HepG2 (cell line): Measurements from ENCODE around the gene ZNF541. TPM values are rescaled to one million over a fixed set of nuclear protein-coding genes. Genes with fewer than 3 reads are reported as not detected.

Experiments
- JDP2 ChIP-seq: sonication (generic); formaldehyde crosslinking; IDR thresholded peaks from 2 replicates; pipeline ENCODE4 v1.8.1; 2022; ENCODE audit warnings: missing genetic modification reagents, borderline replicate concordance
- KDM2A ChIP-seq: sonication (generic); formaldehyde crosslinking; IDR thresholded peaks from 2 replicates; pipeline ENCODE4 v1.4.0; 2020; ENCODE audit warnings: low read depth, missing genetic modification reagents, borderline replicate concordance
- PHF5A ChIP-seq: IDR thresholded peaks from one replicate; pipeline ENCODE4 v1.6.1; 2018; ENCODE audit warnings: low read depth, missing genetic modification reagents; ENCODE audit not compliant: unreplicated experiment
- STAT5B ChIP-seq: sonication (generic); formaldehyde crosslinking; IDR thresholded peaks from 2 replicates; pipeline ENCODE4 v1.4.0; 2020; ENCODE audit warnings: missing genetic modification reagents
- TBL1XR1 ChIP-seq: fragments of 150-350 bp; IDR thresholded peaks from 2 replicates; pipeline ENCODE4 v1.6.1; 2014; ENCODE audit warnings: borderline replicate concordance, low read length; ENCODE audit not compliant: partially characterized antibody
- TBX2 ChIP-seq: sonication (generic); formaldehyde crosslinking; IDR thresholded peaks from 2 replicates; pipeline ENCODE4 v1.5.0; 2020; ENCODE audit warnings: missing genetic modification reagents, mild to moderate bottlenecking, borderline replicate concordance
- ZSCAN25 ChIP-seq: sonication (generic); formaldehyde crosslinking; IDR thresholded peaks from 2 replicates; pipeline ENCODE4 v1.8.0; 2022; ENCODE audit warnings: mild to moderate bottlenecking, missing genetic modification reagents
- ZSCAN29 ChIP-seq: sonication (generic); formaldehyde crosslinking; conservative IDR thresholded peaks from 2 replicates; pipeline ENCODE4 v1.4.0; 2020; ENCODE audit warnings: mild to moderate bottlenecking, missing genetic modification reagents
- polyA plus RNA-seq, 8 experiments: library from polyadenylated mRNA; depleted of rRNA in 3 of 8; stranded (reverse) in 7 of 8; unstranded in 1 of 8; fragments of >200 nt; fragmentation: Illumina TruSeq in 4 of 8; extraction: Trizol in 4 of 8; gene quantifications; 2 replicates each; pipeline versions ENCODE4 v1.2.1 to v1.2.3, GENCODE V29; 2011 to 2016; ENCODE audit warnings: low read depth in 4 of 8, missing spikeins in 1 of 8, mixed read lengths in 1 of 8; ENCODE audit not compliant: insufficient read depth in 1 of 8
- total RNA-seq, 5 experiments: library from RNA; depleted of rRNA; stranded (reverse); fragments of >200 nt; fragmentation: Illumina TruSeq; extraction: Trizol; gene quantifications; 2 replicates each; pipeline ENCODE4 v1.2.3, GENCODE V29; 2016; ENCODE audit warnings: low read depth in 1 of 5
- TF ChIP-seq, protein P1 (sequence below), 2 experiments: sonication (generic) in 1 of 2; formaldehyde crosslinking in 1 of 2; IDR thresholded peaks; 2 replicates each; pipeline versions ENCODE4 v1.4.0 to v1.6.1; 2016 to 2020; ENCODE audit warnings: borderline replicate concordance in 1 of 2, low read depth in 1 of 2, mild to moderate bottlenecking in 1 of 2, missing genetic modification reagents in 1 of 2
- TF ChIP-seq, protein P2 (sequence below): sonication (generic); formaldehyde crosslinking; IDR thresholded peaks from 2 replicates; pipeline ENCODE4 v1.5.0; 2020; ENCODE audit warnings: missing genetic modification reagents, mild to moderate bottlenecking, borderline replicate concordance
- TF ChIP-seq, protein P3 (sequence below): sonication (generic); formaldehyde crosslinking; IDR thresholded peaks from 2 replicates; pipeline ENCODE4 v1.4.0; 2020; ENCODE audit warnings: mild to moderate bottlenecking, missing genetic modification reagents
- TF ChIP-seq, protein P4 (sequence below): sonication (generic); formaldehyde crosslinking; IDR thresholded peaks from 2 replicates; pipeline ENCODE4 v1.4.0; 2020; ENCODE audit warnings: missing genetic modification reagents, mild to moderate bottlenecking, borderline replicate concordance
- TF ChIP-seq, protein P5 (sequence below): IDR thresholded peaks from 2 replicates; pipeline ENCODE4 v1.6.1; 2012; ENCODE audit warnings: inconsistent platforms
- TF ChIP-seq, protein P6 (sequence below): sonication (generic); formaldehyde crosslinking; IDR thresholded peaks from 2 replicates; pipeline ENCODE4 v1.4.0; 2020; ENCODE audit warnings: missing genetic modification reagents

The ZNF541 gene
- total and polyA plus RNA-seq, 2 of the 13 experiments (the other 11 are each of a cell fraction or from before 2014, with no cell fraction given) = 0.03 to 0.04 TPM

DNA sequence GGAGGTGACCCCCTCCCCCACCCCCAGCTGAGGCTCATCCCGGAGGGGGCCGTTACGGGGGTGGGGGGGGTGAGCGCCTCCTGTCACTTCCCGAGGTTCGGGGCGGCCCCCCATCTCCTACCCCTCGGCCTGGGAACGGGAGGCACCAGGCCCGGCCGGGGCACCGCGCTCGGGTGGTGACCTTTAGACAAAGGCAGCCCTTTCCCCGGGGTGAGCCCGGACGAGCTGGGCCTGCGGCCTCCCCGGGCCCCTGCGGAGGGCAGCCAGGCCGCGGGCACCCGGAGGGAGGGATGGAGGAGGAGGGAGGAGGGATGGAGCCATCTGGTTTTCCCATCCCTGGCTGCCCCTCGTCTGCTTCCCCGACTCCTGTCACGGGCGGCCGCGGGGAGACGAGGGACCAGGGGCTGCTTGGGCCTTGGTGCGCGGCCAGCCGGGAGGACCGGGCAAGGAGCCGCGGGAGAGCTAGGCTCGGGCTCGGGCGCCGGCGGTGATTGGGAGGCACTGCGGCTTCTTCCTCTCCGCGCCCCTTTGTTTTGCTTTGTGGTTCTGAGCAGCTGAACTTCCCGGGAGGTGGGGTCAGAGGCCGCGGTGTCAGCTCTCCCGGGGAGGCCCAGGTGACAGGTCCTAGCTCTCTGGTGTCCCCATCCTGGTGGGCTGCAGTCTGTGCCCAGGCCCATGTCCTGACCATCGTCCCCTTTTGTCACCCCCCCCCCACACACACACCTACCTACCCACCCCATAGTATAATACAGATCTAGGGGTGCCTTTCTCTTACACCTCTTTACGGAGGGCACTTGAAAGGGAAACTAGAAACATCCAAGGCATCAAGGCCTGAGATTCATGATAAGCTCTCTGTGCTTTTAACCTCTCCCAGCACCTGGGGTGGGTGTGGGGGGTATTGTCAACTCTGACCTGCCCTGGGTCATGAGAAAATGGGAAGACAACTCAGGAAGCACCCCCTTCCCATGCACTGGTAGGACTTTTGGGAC is 37.3 kb upstream of the ZNF541 start (continued):
- TF ChIP-seq, protein P1, sequence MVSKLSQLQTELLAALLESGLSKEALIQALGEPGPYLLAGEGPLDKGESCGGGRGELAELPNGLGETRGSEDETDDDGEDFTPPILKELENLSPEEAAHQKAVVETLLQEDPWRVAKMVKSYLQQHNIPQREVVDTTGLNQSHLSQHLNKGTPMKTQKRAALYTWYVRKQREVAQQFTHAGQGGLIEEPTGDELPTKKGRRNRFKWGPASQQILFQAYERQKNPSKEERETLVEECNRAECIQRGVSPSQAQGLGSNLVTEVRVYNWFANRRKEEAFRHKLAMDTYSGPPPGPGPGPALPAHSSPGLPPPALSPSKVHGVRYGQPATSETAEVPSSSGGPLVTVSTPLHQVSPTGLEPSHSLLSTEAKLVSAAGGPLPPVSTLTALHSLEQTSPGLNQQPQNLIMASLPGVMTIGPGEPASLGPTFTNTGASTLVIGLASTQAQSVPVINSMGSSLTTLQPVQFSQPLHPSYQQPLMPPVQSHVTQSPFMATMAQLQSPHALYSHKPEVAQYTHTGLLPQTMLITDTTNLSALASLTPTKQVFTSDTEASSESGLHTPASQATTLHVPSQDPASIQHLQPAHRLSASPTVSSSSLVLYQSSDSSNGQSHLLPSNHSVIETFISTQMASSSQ (IDR thresholded peaks at IDR 0.05; ENCODE audit: low read depth) = no peak
- TF ChIP-seq, protein P1 (CRISPR knock-in tag; IDR thresholded peaks at IDR 0.05; ENCODE audit: borderline replicate concordance) = no peak
- TF ChIP-seq STAT5B = no peak
- no peak for TF ChIP-seq ZSCAN29 (CRISPR knock-in tag)
- TF ChIP-seq, protein P2, sequence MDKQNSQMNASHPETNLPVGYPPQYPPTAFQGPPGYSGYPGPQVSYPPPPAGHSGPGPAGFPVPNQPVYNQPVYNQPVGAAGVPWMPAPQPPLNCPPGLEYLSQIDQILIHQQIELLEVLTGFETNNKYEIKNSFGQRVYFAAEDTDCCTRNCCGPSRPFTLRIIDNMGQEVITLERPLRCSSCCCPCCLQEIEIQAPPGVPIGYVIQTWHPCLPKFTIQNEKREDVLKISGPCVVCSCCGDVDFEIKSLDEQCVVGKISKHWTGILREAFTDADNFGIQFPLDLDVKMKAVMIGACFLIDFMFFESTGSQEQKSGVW (CRISPR knock-in tag) = no peak
- TF ChIP-seq TBL1XR1 = no peak
- no peak for TF ChIP-seq ZSCAN25 (CRISPR knock-in tag)
- 0 out of 2 replicates have a peak, but pooled peaks have one; percentile 37 for TF ChIP-seq KDM2A
- TF ChIP-seq PHF5A = no peak
- no peak for TF ChIP-seq TBX2 (CRISPR knock-in tag)
- TF ChIP-seq, protein P3, sequence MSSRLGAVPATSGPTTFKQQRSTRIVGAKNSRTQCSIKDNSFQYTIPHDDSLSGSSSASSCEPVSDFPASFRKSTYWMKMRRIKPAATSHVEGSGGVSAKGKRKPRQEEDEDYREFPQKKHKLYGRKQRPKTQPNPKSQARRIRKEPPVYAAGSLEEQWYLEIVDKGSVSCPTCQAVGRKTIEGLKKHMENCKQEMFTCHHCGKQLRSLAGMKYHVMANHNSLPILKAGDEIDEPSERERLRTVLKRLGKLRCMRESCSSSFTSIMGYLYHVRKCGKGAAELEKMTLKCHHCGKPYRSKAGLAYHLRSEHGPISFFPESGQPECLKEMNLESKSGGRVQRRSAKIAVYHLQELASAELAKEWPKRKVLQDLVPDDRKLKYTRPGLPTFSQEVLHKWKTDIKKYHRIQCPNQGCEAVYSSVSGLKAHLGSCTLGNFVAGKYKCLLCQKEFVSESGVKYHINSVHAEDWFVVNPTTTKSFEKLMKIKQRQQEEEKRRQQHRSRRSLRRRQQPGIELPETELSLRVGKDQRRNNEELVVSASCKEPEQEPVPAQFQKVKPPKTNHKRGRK = no peak
- TF ChIP-seq, protein P4, sequence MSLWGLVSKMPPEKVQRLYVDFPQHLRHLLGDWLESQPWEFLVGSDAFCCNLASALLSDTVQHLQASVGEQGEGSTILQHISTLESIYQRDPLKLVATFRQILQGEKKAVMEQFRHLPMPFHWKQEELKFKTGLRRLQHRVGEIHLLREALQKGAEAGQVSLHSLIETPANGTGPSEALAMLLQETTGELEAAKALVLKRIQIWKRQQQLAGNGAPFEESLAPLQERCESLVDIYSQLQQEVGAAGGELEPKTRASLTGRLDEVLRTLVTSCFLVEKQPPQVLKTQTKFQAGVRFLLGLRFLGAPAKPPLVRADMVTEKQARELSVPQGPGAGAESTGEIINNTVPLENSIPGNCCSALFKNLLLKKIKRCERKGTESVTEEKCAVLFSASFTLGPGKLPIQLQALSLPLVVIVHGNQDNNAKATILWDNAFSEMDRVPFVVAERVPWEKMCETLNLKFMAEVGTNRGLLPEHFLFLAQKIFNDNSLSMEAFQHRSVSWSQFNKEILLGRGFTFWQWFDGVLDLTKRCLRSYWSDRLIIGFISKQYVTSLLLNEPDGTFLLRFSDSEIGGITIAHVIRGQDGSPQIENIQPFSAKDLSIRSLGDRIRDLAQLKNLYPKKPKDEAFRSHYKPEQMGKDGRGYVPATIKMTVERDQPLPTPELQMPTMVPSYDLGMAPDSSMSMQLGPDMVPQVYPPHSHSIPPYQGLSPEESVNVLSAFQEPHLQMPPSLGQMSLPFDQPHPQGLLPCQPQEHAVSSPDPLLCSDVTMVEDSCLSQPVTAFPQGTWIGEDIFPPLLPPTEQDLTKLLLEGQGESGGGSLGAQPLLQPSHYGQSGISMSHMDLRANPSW (CRISPR knock-in tag) = no peak
- TF ChIP-seq, protein P5, sequence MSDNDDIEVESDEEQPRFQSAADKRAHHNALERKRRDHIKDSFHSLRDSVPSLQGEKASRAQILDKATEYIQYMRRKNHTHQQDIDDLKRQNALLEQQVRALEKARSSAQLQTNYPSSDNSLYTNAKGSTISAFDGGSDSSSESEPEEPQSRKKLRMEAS = no peak
- TF ChIP-seq, protein P6, sequence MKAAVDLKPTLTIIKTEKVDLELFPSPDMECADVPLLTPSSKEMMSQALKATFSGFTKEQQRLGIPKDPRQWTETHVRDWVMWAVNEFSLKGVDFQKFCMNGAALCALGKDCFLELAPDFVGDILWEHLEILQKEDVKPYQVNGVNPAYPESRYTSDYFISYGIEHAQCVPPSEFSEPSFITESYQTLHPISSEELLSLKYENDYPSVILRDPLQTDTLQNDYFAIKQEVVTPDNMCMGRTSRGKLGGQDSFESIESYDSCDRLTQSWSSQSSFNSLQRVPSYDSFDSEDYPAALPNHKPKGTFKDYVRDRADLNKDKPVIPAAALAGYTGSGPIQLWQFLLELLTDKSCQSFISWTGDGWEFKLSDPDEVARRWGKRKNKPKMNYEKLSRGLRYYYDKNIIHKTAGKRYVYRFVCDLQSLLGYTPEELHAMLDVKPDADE (CRISPR knock-in tag) = no peak
- TF ChIP-seq JDP2 = no peak
